BJ (cell line): ENCODE data around the gene RPL14. TPM values are rescaled to one million over a fixed set of nuclear protein-coding genes. Genes with fewer than 3 reads are reported as not detected.
"Not testable (repeated sequence)": the region's sequence is repeated elsewhere in the genome, so short reads cannot be mapped to it uniquely, and the experiment has no call there.

Experiments
- CTCF ChIA-PET: fragments of 350-600 bp; formaldehyde crosslinking; extraction: SDS; loops from one replicate; lab custom pipeline; 2021; ENCODE audit warnings: antibody characterized with exemption, inconsistent platforms; lab: Yijun Ruan, JAX
- POLR2A ChIA-PET: fragments of 300-600 bp; sonication (Branson Sonifier 250); formaldehyde crosslinking; extraction: SDS; loops from one replicate; lab custom pipeline; 2021; ENCODE audit warnings: antibody characterized with exemption; lab: Charles Lee
- DNase-seq: peaks from one replicate; pipeline ENCODE4 v3.0.0-alpha.2; 2011; ENCODE audit warnings: low read depth
- H3K27me3 ChIP-seq: 2 replicates; pipeline ENCODE4 v1.6.0; 2011; ENCODE audit warnings: low read length; ENCODE audit not compliant: control insufficient read depth, insufficient read depth
- H3K36me3 ChIP-seq: 2 replicates; pipeline ENCODE4 v1.5.1; 2011; ENCODE audit warnings: low read length; ENCODE audit not compliant: control insufficient read depth, insufficient read depth
- H3K4me3 ChIP-seq: 2 replicates; pipeline ENCODE4 v1.5.1; 2011; ENCODE audit warnings: low read depth, mild to moderate bottlenecking, control low read depth, low read length
- polyA plus RNA-seq: library from polyadenylated mRNA; depleted of rRNA; stranded (reverse); fragments of >200 nt; gene quantifications from 2 replicates; pipeline ENCODE4 v1.2.3, GENCODE V29; 2011
- TF ChIP-seq, protein P1 (sequence below): IDR thresholded peaks from 2 replicates; pipeline ENCODE4 v1.5.1; 2011; ENCODE audit warnings: low read depth, mild to moderate bottlenecking, control low read depth, inconsistent platforms, low read length, moderate library complexity; ENCODE audit not compliant: insufficient read depth

The RPL14 gene
- polyA plus RNA-seq, 1 experiment = 437 TPM

GRCh38 chr3:40453933-40454332 is 3.2 kb upstream of the RPL14 start:
- TF ChIP-seq, protein P1, sequence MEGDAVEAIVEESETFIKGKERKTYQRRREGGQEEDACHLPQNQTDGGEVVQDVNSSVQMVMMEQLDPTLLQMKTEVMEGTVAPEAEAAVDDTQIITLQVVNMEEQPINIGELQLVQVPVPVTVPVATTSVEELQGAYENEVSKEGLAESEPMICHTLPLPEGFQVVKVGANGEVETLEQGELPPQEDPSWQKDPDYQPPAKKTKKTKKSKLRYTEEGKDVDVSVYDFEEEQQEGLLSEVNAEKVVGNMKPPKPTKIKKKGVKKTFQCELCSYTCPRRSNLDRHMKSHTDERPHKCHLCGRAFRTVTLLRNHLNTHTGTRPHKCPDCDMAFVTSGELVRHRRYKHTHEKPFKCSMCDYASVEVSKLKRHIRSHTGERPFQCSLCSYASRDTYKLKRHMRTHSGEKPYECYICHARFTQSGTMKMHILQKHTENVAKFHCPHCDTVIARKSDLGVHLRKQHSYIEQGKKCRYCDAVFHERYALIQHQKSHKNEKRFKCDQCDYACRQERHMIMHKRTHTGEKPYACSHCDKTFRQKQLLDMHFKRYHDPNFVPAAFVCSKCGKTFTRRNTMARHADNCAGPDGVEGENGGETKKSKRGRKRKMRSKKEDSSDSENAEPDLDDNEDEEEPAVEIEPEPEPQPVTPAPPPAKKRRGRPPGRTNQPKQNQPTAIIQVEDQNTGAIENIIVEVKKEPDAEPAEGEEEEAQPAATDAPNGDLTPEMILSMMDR = no peak
- POLR2A ChIA-PET = no interaction called here
- CTCF ChIA-PET = no interaction called here
- H3K27me3 ChIP-seq = no peaks in the 10 kb centered on the region
- H3K4me3 ChIP-seq = peak overlapping the region; percentile 56; the same call in 1 of the 2 replicates
- H3K36me3 ChIP-seq = peaks cover 3% of the 10 kb centered on the region; the same call in 1 of the 2 replicates
- no peak for DNase-seq

DNA sequence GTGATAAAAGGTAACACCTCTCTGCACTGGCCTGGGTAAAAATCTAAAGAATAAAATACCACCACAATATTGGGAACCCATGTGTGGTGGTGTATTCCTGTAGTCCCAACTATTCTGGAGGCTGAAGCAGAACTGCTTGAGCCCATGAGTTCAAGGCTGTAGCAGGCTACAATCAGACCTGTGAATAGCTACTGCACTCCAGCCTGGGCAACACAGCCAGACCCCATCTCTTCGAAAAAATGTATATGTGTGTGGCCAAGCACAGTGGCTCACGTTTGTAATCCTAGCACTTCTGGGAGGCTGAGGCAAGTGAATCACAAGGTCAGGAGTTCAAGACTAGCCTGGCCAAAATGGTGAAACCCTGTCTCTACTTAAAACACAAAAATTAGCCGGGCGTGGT is 1.8 kb upstream of the RPL14 start:
- H3K36me3 ChIP-seq = peaks cover 7% of the 10 kb centered on the region; the same call in 1 of the 2 replicates
- H3K4me3 ChIP-seq = no peak overlapping the region
- DNase-seq = no peak
- POLR2A ChIA-PET = no interaction called here
- TF ChIP-seq, protein P1 = no peak
- CTCF ChIA-PET = no interaction called here
- no peaks in the 10 kb centered on the region for H3K27me3 ChIP-seq

DNA sequence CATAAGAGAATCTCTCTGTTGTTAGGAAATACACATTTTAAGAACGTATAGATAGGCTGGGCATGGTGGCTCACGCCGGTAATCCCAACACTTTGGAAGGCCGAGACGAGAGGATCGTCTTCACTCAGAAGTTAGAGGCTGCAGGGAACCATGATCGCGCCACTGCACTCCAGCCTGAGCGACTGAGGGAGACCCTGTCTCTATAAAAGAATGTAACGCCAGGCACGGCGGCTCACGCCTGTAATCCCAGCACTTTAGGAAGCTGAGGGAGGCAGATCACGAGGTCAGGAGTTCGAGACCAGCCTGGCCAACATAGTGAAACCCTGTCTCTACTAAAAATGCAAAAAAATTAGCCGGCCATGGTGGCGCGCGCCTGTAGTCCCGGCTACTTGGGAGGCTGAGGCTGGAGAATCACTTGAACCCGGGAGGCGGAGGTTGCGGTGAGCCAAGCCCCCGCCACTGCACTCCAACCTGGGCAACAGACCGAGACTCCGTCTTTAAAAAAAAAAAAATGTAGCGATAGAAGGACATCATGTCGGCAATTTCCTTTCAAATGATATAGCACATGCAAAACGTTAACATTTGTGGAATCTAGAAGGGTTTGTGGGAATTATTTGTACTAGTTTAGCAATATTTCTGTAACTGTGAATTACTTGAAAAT is 730 bp upstream of the RPL14 start:
- H3K36me3 ChIP-seq = peaks cover 9% of the 10 kb centered on the region; the same call in 1 of the 2 replicates
- no peak for DNase-seq
- no peaks in the 10 kb centered on the region for H3K27me3 ChIP-seq
- H3K4me3 ChIP-seq = peak overlapping the region; percentile 74
- POLR2A ChIA-PET = interaction anchor here (0.6 kb wide), 1 partner anchor 132 kb away, joined by 3 read pairs; no protein-coding TSS in a partner anchor
- CTCF ChIA-PET = no interaction called here
- TF ChIP-seq, protein P1 = no peak

- CTCF ChIA-PET = no interaction called here
- peaks cover 13% of the 10 kb centered on the region for H3K36me3 ChIP-seq
Observed at GRCh38 chr3:40458473-40458872, 1.3 kb downstream of the RPL14 start.

DNA sequence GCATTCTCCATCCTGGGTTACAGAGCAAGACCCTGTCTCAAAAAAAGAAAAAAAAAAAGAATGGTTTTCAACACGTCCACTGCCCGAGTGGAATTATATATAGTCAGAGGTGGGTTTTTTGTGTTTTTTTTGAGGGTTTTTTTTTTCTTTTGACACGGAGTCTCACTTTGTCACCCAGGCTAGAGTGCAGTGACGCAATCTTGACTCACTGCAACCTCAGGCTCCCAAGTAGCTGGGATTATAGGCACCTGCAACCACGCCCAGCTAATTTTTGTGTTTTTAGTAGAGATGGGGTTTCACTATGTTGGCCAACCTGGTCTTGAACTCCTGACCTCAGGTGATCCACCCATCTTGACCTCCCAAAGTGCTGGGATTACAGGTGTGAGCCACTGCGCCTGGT is 3.3 kb downstream of the RPL14 start:
- H3K27me3 ChIP-seq, DNase-seq, POLR2A ChIA-PET, CTCF ChIA-PET, H3K4me3 ChIP-seq: not testable (repeated sequence)
- H3K36me3 ChIP-seq = peaks cover 13% of the 10 kb centered on the region

More at GRCh38 chr3:40458473-40458872, 1.3 kb downstream of the RPL14 start:
- peak overlapping the region; percentile 74; the same call in 1 of the 2 replicates for H3K4me3 ChIP-seq
- TF ChIP-seq, protein P1 = no peak
- DNase-seq = no peak
- no peaks in the 10 kb centered on the region for H3K27me3 ChIP-seq
- POLR2A ChIA-PET = no interaction called here
